GM12878 (cell line): Measurements from ENCODE around the gene SLC35F6. TPM values are rescaled to one million over a fixed set of nuclear protein-coding genes. Genes with fewer than 3 reads are reported as not detected.

ENCODE experiments used
- ATAC-seq: fragments of 200-7000 bp; cut with Tn5 transposase; 3 replicates; pipeline ENCODE4 v1.9.1; 2020; ENCODE audit warnings: mild to moderate bottlenecking, moderate library complexity
- BruUV-seq: library from RNA; stranded (reverse); fragments of 400-500 nt; replicated peaks from 2 replicates; lab custom pipeline; 2021; lab: Mats Ljungman, UMichigan
- CTCF ChIA-PET: fragments of 300-600 bp; sonication (Branson Sonifier 250); formaldehyde crosslinking; extraction: SDS; loops from one replicate; lab custom pipeline; 2021; ENCODE audit warnings: inconsistent platforms; lab: Yijun Ruan, JAX
- POLR2A ChIA-PET: fragments of 350-600 bp; formaldehyde crosslinking; extraction: SDS; loops from one replicate; lab custom pipeline; 2021; ENCODE audit warnings: inconsistent platforms; lab: Charles Lee
- RAD21 ChIA-PET: fragments of 300-600 bp; sonication (Branson Sonifier 250); formaldehyde crosslinking; loops from one replicate; lab custom pipeline; 2023; ENCODE audit warnings: antibody characterized with exemption; ENCODE audit not compliant: unreplicated experiment; lab: Charles Lee
- SMC1A ChIA-PET: fragments of 300-600 bp; sonication (Branson Sonifier 250); formaldehyde crosslinking; loops from one replicate; lab custom pipeline; 2023; ENCODE audit not compliant: unreplicated experiment, uncharacterized antibody; lab: Charles Lee
- DNase-seq: peaks from one replicate; pipeline ENCODE4 v3.0.0-alpha.2; 2011; ENCODE audit warnings: low read depth, low spot score
- FAIRE-seq: peaks from 3 replicates; lab custom pipeline; 2011; peaks lifted over from hg19 to GRCh38; lab: Jason Lieb, UNC
- H2AFZ ChIP-seq: 2 replicates; pipeline ENCODE4 v1.6.0; 2011; ENCODE audit warnings: low read depth, low read length, control low read depth; ENCODE audit not compliant: control insufficient read depth
- H3K27ac ChIP-seq: 2 replicates; pipeline ENCODE4 v1.5.1; 2011; ENCODE audit warnings: control low read depth; ENCODE audit not compliant: control insufficient read depth, insufficient read depth
- H3K27me3 ChIP-seq, 2 experiments: replicated peaks in 1 of 2; 2 replicates each; pipeline versions ENCODE4 v1.6.0 to v1.6.1; 2011; ENCODE audit warnings: low read length in 1 of 2; ENCODE audit not compliant: control insufficient read depth in 2 of 2, insufficient read depth in 2 of 2
- H3K36me3 ChIP-seq, 2 experiments: 2 replicates each; pipeline ENCODE4 v1.5.1; 2011; ENCODE audit warnings: low read length in 1 of 2; ENCODE audit not compliant: control insufficient read depth in 2 of 2, insufficient read depth in 2 of 2
- H3K4me1 ChIP-seq: 2 replicates; pipeline ENCODE4 v1.6.1; 2011; ENCODE audit warnings: mild to moderate bottlenecking, low read length, moderate library complexity, mixed read lengths; ENCODE audit not compliant: control insufficient read depth, insufficient read depth
- H3K4me2 ChIP-seq: 2 replicates; pipeline ENCODE4 v1.6.0; 2011; ENCODE audit warnings: control low read depth; ENCODE audit not compliant: control insufficient read depth, insufficient read depth
- H3K4me3 ChIP-seq: fragments of 200-600 bp; sonication (generic); 2 replicates; pipeline ENCODE4 v1.5.1; 2016
- H3K79me2 ChIP-seq: 2 replicates; pipeline ENCODE4 v1.6.0; 2011; ENCODE audit warnings: low read length; ENCODE audit not compliant: control insufficient read depth, insufficient read depth
- H3K9ac ChIP-seq: 2 replicates; pipeline ENCODE4 v1.8.0; 2011; ENCODE audit warnings: low read length, control low read depth, mixed read lengths; ENCODE audit not compliant: control insufficient read depth, insufficient read depth
- H3K9me3 ChIP-seq: replicated peaks from 3 replicates; pipeline ENCODE4 v1.5.1; 2011; ENCODE audit warnings: mild to moderate bottlenecking, low read length; ENCODE audit not compliant: control insufficient read depth, insufficient read depth
- H4K20me1 ChIP-seq: 2 replicates; pipeline ENCODE4 v1.6.0; 2011; ENCODE audit not compliant: control insufficient read depth, insufficient read depth
- CBX3 ChIP-seq: fragments of 200-600 bp; sonication (generic); IDR thresholded peaks from 2 replicates; pipeline ENCODE4 v1.6.1; 2016; ENCODE audit warnings: low read depth, borderline replicate concordance
- CREM ChIP-seq: IDR thresholded peaks from 2 replicates; pipeline ENCODE4 v1.6.1; 2014; ENCODE audit warnings: antibody characterized with exemption, low read depth
- KDM1A ChIP-seq: fragments of 200-600 bp; sonication (generic); IDR thresholded peaks from 2 replicates; pipeline ENCODE4 v1.6.1; 2016; ENCODE audit warnings: borderline replicate concordance
- MEF2A ChIP-seq: IDR thresholded peaks from 2 replicates; pipeline ENCODE4 v1.6.1; 2011; ENCODE audit warnings: low read depth, mild to moderate bottlenecking, low read length, moderate library complexity; ENCODE audit not compliant: insufficient read depth
- MTA2 ChIP-seq: fragments of 450-650 bp; IDR thresholded peaks from 2 replicates; pipeline ENCODE4 v1.6.1; 2016; ENCODE audit warnings: low read depth, mild to moderate bottlenecking, moderate library complexity
- POLR2AphosphoS5 ChIP-seq: IDR thresholded peaks from 2 replicates; pipeline ENCODE4 v1.6.1; 2011; ENCODE audit warnings: mild to moderate bottlenecking, low read length, inconsistent platforms
- RBBP5 ChIP-seq: fragments of 200-600 bp; sonication (generic); conservative IDR thresholded peaks from 2 replicates; pipeline ENCODE4 v1.6.1; 2016
- RUNX3 ChIP-seq: IDR thresholded peaks from 2 replicates; pipeline ENCODE4 v1.6.1; 2012; ENCODE audit warnings: low read length, inconsistent platforms
- SP1 ChIP-seq: IDR thresholded peaks from one replicate; pipeline ENCODE4 v1.6.1; 2011; ENCODE audit warnings: low read depth, low read length
- ZNF274 ChIP-seq: IDR thresholded peaks from one replicate; pipeline ENCODE4 v1.8.0; 2011; ENCODE audit not compliant: insufficient read length, insufficient read depth
- WGBS: methylation state at CpG from one replicate; pipeline ENCODE4 v1.1.6; 2016; ENCODE audit warnings: low lambda C conversion rate; ENCODE audit not compliant: insufficient replicate concordance, insufficient coverage; ENCODE audit errors: missing lambda C conversion rate; 5-methylcytosine and 5-hydroxymethylcytosine counted together
- in situ Hi-C: fragments of 300-500 bp; cut with MboI; formaldehyde crosslinking; loops from 9 replicates; pipeline ENCODE4 v1.14.3; 2018; ENCODE audit warnings: mixed read lengths
- intact Hi-C: fragments of 100-400 bp; cut with micrococcal nuclease; formaldehyde crosslinking; loops from one replicate; pipeline ENCODE4 v1.14.2; 2022; ENCODE audit not compliant: unreplicated experiment
- polyA plus RNA-seq, 11 experiments: library from polyadenylated mRNA; depleted of rRNA in 4 of 11; unstranded in 6 of 11; stranded (reverse) in 5 of 11; fragments of >200 nt; fragmentation: Nextera tagmentation in 4 of 11; fragmentation: Illumina TruSeq in 1 of 11; extraction: Ambion mirVana in 4 of 11; extraction: Trizol in 1 of 11; gene quantifications; 1 replicate in 1 of 11; 2 replicates in 10 of 11; pipeline versions ENCODE4 v1.2.1 to v1.2.3, GENCODE V29; 2011 to 2016; ENCODE audit warnings: inconsistent platforms in 2 of 11, missing spikeins in 2 of 11, low read depth in 1 of 11
- total RNA-seq, 4 experiments: library from RNA; depleted of rRNA in 3 of 4; stranded (reverse); fragments of >200 nt in 3 of 4; fragmentation: Illumina TruSeq in 1 of 4; extraction: Trizol in 1 of 4; gene quantifications; 2 replicates each; pipeline versions ENCODE4 v1.2.1 to v1.2.3, GENCODE V29; 2013 to 2021
- TF ChIP-seq, protein P1 (sequence below): fragments of 450-650 bp; formaldehyde crosslinking; IDR thresholded peaks from 2 replicates; pipeline ENCODE4 v1.5.0; 2022; ENCODE audit warnings: mild to moderate bottlenecking, missing genetic modification characterization
- TF ChIP-seq, protein P2 (sequence below): fragments of 150-350 bp; IDR thresholded peaks from 2 replicates; pipeline ENCODE4 v1.6.1; 2016; ENCODE audit warnings: low read depth, low read length
- TF ChIP-seq, protein P3 (sequence below): fragments of 450-650 bp; formaldehyde crosslinking; IDR thresholded peaks from 2 replicates; pipeline ENCODE4 v1.4.0; 2020; ENCODE audit warnings: mild to moderate bottlenecking, moderate library complexity

SLC35F6 gene
- total and polyA plus RNA-seq, 10 of the 15 experiments (the other 5 are each of a cell fraction or from before 2014, with no cell fraction given), result 4.0 to 10.5 (median 8.0) TPM

DNA sequence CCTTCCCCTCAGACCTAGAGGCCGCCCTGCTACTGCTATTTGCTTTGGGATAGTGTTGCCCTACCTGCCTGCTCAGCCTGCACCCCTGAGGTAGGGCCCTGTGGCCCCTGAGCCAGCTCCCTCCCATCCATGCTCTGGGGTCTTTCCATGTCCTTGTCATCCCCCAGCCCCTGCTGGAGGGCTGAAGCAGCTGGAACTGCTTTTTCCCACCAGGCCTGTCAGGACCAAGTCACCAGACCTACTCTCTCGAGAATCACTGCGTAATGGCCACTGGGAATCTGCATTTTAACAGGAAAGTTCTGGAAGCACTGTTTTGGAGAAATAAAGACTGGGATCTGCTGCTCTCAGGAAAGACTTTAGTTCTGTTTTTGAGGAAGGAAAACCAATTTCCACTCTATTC lies 20.2 kb upstream of the SLC35F6 start (continued):
- TF ChIP-seq MTA2 (no peak), KDM1A (no peak)
- TF ChIP-seq, all 136 proteins: peak for 0

DNA sequence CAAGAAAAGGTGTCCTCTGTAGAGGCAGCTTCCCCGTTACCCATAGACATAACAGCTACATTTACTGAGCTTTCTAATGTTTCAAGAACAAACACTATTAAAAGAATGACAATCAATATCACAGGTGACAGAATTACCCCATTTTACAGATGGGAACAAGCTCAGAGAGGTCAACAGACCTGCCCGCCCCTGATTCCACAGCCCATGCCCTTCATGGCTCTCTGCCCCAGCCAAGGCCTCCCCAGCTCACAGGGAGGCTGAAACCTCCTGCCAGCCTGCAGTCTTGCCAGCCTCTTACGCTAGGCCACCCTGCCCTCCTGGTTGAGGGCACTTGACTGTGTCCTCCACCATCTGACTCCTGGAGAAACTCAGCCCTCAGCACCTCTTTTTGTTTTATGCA lies 19.1 kb upstream of the SLC35F6 start:
- ChIA-PET RAD21 (interaction anchor here (1.1 to 2.2 kb wide), 3 partner anchors 138 to 141 kb away, joined by 5 to 11 read pairs (median 9); no protein-coding TSS in a partner anchor), POLR2A (no interaction called here), CTCF (interaction anchor here (0.7 to 8.5 kb wide), 13 partner anchors 9 to 778 kb away, joined by 3 to 156 read pairs (median 5); no protein-coding TSS in a partner anchor), SMC1A (interaction anchor here (0.6 to 6.5 kb wide), 5 partner anchors 10 to 165 kb away, joined by 3 to 53 read pairs (median 3); no protein-coding TSS in a partner anchor)
- in situ Hi-C loops, result loop anchor here (5.0 kb wide), 1 partner anchor 143 kb away; no protein-coding TSS in a partner anchor
- H3K27ac ChIP-seq, result no peak overlapping the region
- H4K20me1 ChIP-seq, result no peaks in the 10 kb centered on the region; the same call in 1 of the 2 replicates
- no peaks in the 10 kb centered on the region for H3K9me3 ChIP-seq
- FAIRE-seq (no peak), ATAC-seq (no peak), DNase-seq (no peak)
- no peaks in the 10 kb centered on the region for H3K79me2 ChIP-seq
- H3K27me3 ChIP-seq, result no peaks in the 10 kb centered on the region
- no peak overlapping the region for H3K4me2 ChIP-seq
- no peaks in the 10 kb centered on the region; the same call in 1 of the 2 replicates for H3K4me1 ChIP-seq
- no peak overlapping the region for H3K9ac ChIP-seq
- intact Hi-C loops, result loop anchor here (1.0 to 10.0 kb wide), 2 partner anchors 140 to 240 kb away; no protein-coding TSS in a partner anchor
- no peak overlapping the region for H3K4me3 ChIP-seq
- H3K36me3 ChIP-seq, result no peaks in the 10 kb centered on the region
- H2AFZ ChIP-seq, result no peak overlapping the region
- no TSS peak for BruUV-seq
- 14% methylated on average over 3 of the region's 3 CpGs for WGBS
- TF ChIP-seq RUNX3 (no peak), CREM (no peak), SP1 (no peak), POLR2AphosphoS5 (no peak), RBBP5 (no peak), CBX3 (no peak), ZNF274 (no peak), MEF2A (no peak)
- TF ChIP-seq, protein P1, sequence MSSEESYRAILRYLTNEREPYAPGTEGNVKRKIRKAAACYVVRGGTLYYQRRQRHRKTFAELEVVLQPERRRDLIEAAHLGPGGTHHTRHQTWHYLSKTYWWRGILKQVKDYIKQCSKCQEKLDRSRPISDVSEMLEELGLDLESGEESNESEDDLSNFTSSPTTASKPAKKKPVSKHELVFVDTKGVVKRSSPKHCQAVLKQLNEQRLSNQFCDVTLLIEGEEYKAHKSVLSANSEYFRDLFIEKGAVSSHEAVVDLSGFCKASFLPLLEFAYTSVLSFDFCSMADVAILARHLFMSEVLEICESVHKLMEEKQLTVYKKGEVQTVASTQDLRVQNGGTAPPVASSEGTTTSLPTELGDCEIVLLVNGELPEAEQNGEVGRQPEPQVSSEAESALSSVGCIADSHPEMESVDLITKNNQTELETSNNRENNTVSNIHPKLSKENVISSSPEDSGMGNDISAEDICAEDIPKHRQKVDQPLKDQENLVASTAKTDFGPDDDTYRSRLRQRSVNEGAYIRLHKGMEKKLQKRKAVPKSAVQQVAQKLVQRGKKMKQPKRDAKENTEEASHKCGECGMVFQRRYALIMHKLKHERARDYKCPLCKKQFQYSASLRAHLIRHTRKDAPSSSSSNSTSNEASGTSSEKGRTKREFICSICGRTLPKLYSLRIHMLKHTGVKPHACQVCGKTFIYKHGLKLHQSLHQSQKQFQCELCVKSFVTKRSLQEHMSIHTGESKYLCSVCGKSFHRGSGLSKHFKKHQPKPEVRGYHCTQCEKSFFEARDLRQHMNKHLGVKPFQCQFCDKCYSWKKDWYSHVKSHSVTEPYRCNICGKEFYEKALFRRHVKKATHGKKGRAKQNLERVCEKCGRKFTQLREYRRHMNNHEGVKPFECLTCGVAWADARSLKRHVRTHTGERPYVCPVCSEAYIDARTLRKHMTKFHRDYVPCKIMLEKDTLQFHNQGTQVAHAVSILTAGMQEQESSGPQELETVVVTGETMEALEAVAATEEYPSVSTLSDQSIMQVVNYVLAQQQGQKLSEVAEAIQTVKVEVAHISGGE, result no peak
- TF ChIP-seq, protein P2, sequence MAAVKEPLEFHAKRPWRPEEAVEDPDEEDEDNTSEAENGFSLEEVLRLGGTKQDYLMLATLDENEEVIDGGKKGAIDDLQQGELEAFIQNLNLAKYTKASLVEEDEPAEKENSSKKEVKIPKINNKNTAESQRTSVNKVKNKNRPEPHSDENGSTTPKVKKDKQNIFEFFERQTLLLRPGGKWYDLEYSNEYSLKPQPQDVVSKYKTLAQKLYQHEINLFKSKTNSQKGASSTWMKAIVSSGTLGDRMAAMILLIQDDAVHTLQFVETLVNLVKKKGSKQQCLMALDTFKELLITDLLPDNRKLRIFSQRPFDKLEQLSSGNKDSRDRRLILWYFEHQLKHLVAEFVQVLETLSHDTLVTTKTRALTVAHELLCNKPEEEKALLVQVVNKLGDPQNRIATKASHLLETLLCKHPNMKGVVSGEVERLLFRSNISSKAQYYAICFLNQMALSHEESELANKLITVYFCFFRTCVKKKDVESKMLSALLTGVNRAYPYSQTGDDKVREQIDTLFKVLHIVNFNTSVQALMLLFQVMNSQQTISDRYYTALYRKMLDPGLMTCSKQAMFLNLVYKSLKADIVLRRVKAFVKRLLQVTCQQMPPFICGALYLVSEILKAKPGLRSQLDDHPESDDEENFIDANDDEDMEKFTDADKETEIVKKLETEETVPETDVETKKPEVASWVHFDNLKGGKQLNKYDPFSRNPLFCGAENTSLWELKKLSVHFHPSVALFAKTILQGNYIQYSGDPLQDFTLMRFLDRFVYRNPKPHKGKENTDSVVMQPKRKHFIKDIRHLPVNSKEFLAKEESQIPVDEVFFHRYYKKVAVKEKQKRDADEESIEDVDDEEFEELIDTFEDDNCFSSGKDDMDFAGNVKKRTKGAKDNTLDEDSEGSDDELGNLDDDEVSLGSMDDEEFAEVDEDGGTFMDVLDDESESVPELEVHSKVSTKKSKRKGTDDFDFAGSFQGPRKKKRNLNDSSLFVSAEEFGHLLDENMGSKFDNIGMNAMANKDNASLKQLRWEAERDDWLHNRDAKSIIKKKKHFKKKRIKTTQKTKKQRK, result no peak
- TF ChIP-seq, protein P3, sequence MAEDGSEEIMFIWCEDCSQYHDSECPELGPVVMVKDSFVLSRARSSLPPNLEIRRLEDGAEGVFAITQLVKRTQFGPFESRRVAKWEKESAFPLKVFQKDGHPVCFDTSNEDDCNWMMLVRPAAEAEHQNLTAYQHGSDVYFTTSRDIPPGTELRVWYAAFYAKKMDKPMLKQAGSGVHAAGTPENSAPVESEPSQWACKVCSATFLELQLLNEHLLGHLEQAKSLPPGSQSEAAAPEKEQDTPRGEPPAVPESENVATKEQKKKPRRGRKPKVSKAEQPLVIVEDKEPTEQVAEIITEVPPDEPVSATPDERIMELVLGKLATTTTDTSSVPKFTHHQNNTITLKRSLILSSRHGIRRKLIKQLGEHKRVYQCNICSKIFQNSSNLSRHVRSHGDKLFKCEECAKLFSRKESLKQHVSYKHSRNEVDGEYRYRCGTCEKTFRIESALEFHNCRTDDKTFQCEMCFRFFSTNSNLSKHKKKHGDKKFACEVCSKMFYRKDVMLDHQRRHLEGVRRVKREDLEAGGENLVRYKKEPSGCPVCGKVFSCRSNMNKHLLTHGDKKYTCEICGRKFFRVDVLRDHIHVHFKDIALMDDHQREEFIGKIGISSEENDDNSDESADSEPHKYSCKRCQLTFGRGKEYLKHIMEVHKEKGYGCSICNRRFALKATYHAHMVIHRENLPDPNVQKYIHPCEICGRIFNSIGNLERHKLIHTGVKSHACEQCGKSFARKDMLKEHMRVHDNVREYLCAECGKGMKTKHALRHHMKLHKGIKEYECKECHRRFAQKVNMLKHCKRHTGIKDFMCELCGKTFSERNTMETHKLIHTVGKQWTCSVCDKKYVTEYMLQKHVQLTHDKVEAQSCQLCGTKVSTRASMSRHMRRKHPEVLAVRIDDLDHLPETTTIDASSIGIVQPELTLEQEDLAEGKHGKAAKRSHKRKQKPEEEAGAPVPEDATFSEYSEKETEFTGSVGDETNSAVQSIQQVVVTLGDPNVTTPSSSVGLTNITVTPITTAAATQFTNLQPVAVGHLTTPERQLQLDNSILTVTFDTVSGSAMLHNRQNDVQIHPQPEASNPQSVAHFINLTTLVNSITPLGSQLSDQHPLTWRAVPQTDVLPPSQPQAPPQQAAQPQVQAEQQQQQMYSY, result no peak
